K562 (cell line): Measurements from ENCODE around the gene WWC2. TPM values are rescaled to one million over a fixed set of nuclear protein-coding genes. Genes with fewer than 3 reads are reported as not detected.

Experiments used
- ATAC-seq: fragments of 200-7000 bp; cut with Tn5 transposase; 3 replicates; pipeline ENCODE4 v1.9.1; 2020; ENCODE audit warnings: moderate library complexity
- BruUV-seq: library from RNA; stranded (reverse); fragments of 400-500 nt; replicated peaks from 2 replicates; lab custom pipeline; 2021; lab: Mats Ljungman, UMichigan
- CTCF ChIA-PET: fragments of 300-600 bp; formaldehyde crosslinking; extraction: SDS; loops from one replicate; lab custom pipeline; 2021; ENCODE audit warnings: low intra/inter-chr PET ratio; lab: Yijun Ruan, JAX
- POLR2A ChIA-PET: fragments of 300-600, 350-650 bp; sonication (Branson Sonifier 250); formaldehyde crosslinking; extraction: SDS; loops from one replicate; lab custom pipeline; 2021; ENCODE audit warnings: antibody characterized with exemption, inconsistent platforms; lab: Yijun Ruan, JAX
- DNase-seq, 4 experiments: peaks; one replicate each; pipeline versions ENCODE4 v3.0.0 to v3.0.0-alpha.2; 2011 to 2018; ENCODE audit warnings: low spot score in 3 of 4, mixed read lengths in 3 of 4; ENCODE audit errors: extremely low read depth in 1 of 4
- FAIRE-seq: peaks from 2 replicates; lab custom pipeline; 2011; peaks lifted over from hg19 to GRCh38; lab: Jason Lieb, UNC
- H2AFZ ChIP-seq: 2 replicates; pipeline ENCODE4 v1.6.0; 2011; ENCODE audit warnings: low read depth, low read length, control low read depth, inconsistent platforms
- H3K27ac ChIP-seq: fragments of 200-600 bp; 3 replicates; pipeline ENCODE4 v1.8.0; 2011; ENCODE audit warnings: low read depth, mild to moderate bottlenecking, control low read depth, inconsistent platforms, low read length, moderate library complexity, mixed read lengths; ENCODE audit errors: extremely low read depth
- H3K27me3 ChIP-seq, 2 experiments: fragments of 300-600 bp in 1 of 2; 2 replicates in 1 of 2; 3 replicates in 1 of 2; pipeline versions ENCODE4 v1.6.0 to v1.8.0; 2011; ENCODE audit warnings: inconsistent platforms in 2 of 2, low read length in 2 of 2, mild to moderate bottlenecking in 1 of 2, mixed read lengths in 1 of 2, moderate library complexity in 1 of 2; ENCODE audit not compliant: control insufficient read depth in 2 of 2, insufficient read depth in 2 of 2
- H3K36me3 ChIP-seq: fragments of 300-600 bp; 3 replicates; pipeline ENCODE4 v1.8.0; 2011; ENCODE audit warnings: mild to moderate bottlenecking, low read length, inconsistent platforms; ENCODE audit not compliant: control insufficient read depth, insufficient read depth
- H3K4me1 ChIP-seq, 2 experiments: fragments of 200-600 bp in 1 of 2; replicated peaks in 1 of 2; 2 replicates in 1 of 2; 3 replicates in 1 of 2; pipeline versions ENCODE4 v1.5.1 to v1.8.0; 2011; ENCODE audit warnings: inconsistent platforms in 2 of 2, low read length in 2 of 2, mild to moderate bottlenecking in 1 of 2, mixed read lengths in 1 of 2, moderate library complexity in 1 of 2; ENCODE audit not compliant: control insufficient read depth in 2 of 2, insufficient read depth in 2 of 2
- H3K4me2 ChIP-seq: 2 replicates; pipeline ENCODE4 v1.6.1; 2011; ENCODE audit warnings: low read length, control low read depth, inconsistent platforms, mixed read lengths; ENCODE audit not compliant: insufficient read depth
- H3K4me3 ChIP-seq: fragments of 200-600 bp; sonication (generic), shearing (Covaris generic); 2 replicates; pipeline ENCODE4 v1.5.1; 2016; ENCODE audit warnings: control low read depth, inconsistent platforms
- H3K79me2 ChIP-seq: fragments of 200-600 bp; 3 replicates; pipeline ENCODE4 v1.8.0; 2011; ENCODE audit warnings: low read length, inconsistent platforms; ENCODE audit not compliant: control insufficient read depth, insufficient read depth
- H3K9ac ChIP-seq, 2 experiments: 2 replicates each; pipeline versions ENCODE4 v1.6.0 to v1.6.1; 2011; ENCODE audit warnings: low read depth in 2 of 2, low read length in 2 of 2, control low read depth in 1 of 2, inconsistent platforms in 1 of 2, mild to moderate bottlenecking in 1 of 2, mixed read lengths in 1 of 2; ENCODE audit not compliant: insufficient read depth in 1 of 2
- H3K9me1 ChIP-seq: one replicate; pipeline ENCODE4 v1.6.0; 2011; ENCODE audit warnings: inconsistent platforms, mild to moderate bottlenecking, low read length, moderate library complexity; ENCODE audit not compliant: control insufficient read depth, insufficient read depth
- H3K9me3 ChIP-seq: replicated peaks from 2 replicates; pipeline ENCODE4 v1.5.1; 2011; ENCODE audit warnings: low read depth, low read length, inconsistent platforms; ENCODE audit not compliant: control insufficient read depth, insufficient read depth
- H4K20me1 ChIP-seq: replicated peaks from 2 replicates; pipeline ENCODE4 v1.6.1; 2011; ENCODE audit warnings: low read length, inconsistent platforms, mixed read lengths; ENCODE audit not compliant: control insufficient read depth, insufficient read depth
- BCOR ChIP-seq: fragments of 450-650 bp; IDR thresholded peaks from 2 replicates; pipeline ENCODE4 v1.6.1; 2016
- CHD4 ChIP-seq: fragments of 200-600 bp; sonication (generic); IDR thresholded peaks from 3 replicates; pipeline ENCODE4 v1.6.1; 2012; ENCODE audit warnings: low read depth, mild to moderate bottlenecking, mixed read lengths, low read length, inconsistent platforms; ENCODE audit not compliant: insufficient read depth, insufficient replicate concordance, poor library complexity, severe bottlenecking
- DDX20 ChIP-seq: fragments of 450-650 bp; IDR thresholded peaks from 2 replicates; pipeline ENCODE4 v1.6.1; 2016; ENCODE audit warnings: missing genetic modification characterization, low read depth, mild to moderate bottlenecking, missing compliant biosample characterization, moderate library complexity
- DNMT1 ChIP-seq: fragments of 450-650 bp; IDR thresholded peaks from 2 replicates; pipeline ENCODE4 v1.6.1; 2016; ENCODE audit warnings: antibody characterized with exemption, mild to moderate bottlenecking
- EGR1 ChIP-seq: fragments of 450-650 bp; conservative IDR thresholded peaks from 2 replicates; pipeline ENCODE4 v1.6.1; 2017; ENCODE audit warnings: mild to moderate bottlenecking
- HDAC1 ChIP-seq, 2 experiments: fragments of 450-650 bp; IDR thresholded peaks; 2 replicates each; pipeline ENCODE4 v1.6.1; 2016 to 2017; ENCODE audit warnings: inconsistent platforms in 1 of 2, mild to moderate bottlenecking in 1 of 2, moderate library complexity in 1 of 2
- HNRNPL ChIP-seq: fragments of 200-400 bp; formaldehyde crosslinking; IDR thresholded peaks from 2 replicates; pipeline ENCODE4 v1.6.1; 2017; ENCODE audit warnings: low read depth, mild to moderate bottlenecking, low read length
- IRF2 ChIP-seq: sonication (generic); formaldehyde crosslinking; IDR thresholded peaks from 2 replicates; pipeline ENCODE4 v1.8.1; 2022; ENCODE audit warnings: mild to moderate bottlenecking, missing genetic modification reagents
- KDM1A ChIP-seq, 2 experiments: fragments of 450-650 bp; IDR thresholded peaks; 2 replicates each; pipeline ENCODE4 v1.6.1; 2016; ENCODE audit warnings: mild to moderate bottlenecking in 2 of 2
- PCBP1 ChIP-seq: fragments of 200-400 bp; formaldehyde crosslinking; IDR thresholded peaks from 2 replicates; pipeline ENCODE4 v1.6.1; 2018; ENCODE audit warnings: mild to moderate bottlenecking, low read depth, low read length; ENCODE audit not compliant: poor library complexity, severe bottlenecking
- POLR3G ChIP-seq: IDR thresholded peaks from 2 replicates; pipeline ENCODE4 v1.6.1; 2011; ENCODE audit not compliant: insufficient read length, insufficient replicate concordance; ENCODE audit errors: extremely low read depth
- RBBP5 ChIP-seq: fragments of 200-600 bp; sonication (generic); IDR thresholded peaks from 2 replicates; pipeline ENCODE4 v1.6.1; 2012; ENCODE audit warnings: borderline replicate concordance, mild to moderate bottlenecking, low read length, control low read depth, inconsistent platforms; ENCODE audit not compliant: insufficient read depth, poor library complexity, severe bottlenecking
- TAF1 ChIP-seq: IDR thresholded peaks from 2 replicates; pipeline ENCODE4 v1.6.1; 2011; ENCODE audit warnings: mild to moderate bottlenecking, low read length, moderate library complexity; ENCODE audit not compliant: insufficient read depth, control insufficient read depth, severe bottlenecking; ENCODE audit errors: extremely low read depth
- ZKSCAN8 ChIP-seq: fragments of 200-800 bp; sonication (Bioruptor generic); IDR thresholded peaks from 2 replicates; pipeline ENCODE4 v1.6.1; 2016; ENCODE audit warnings: missing genetic modification characterization, missing compliant biosample characterization
- ZNF124 ChIP-seq: sonication (generic); formaldehyde crosslinking; IDR thresholded peaks from 2 replicates; pipeline ENCODE4 v1.8.1; 2022; ENCODE audit warnings: missing genetic modification reagents
- ZNF253 ChIP-seq: fragments of 250-450 bp; sonication (Bioruptor Pico); conservative IDR thresholded peaks from 2 replicates; pipeline ENCODE4 v1.6.1; 2021; ENCODE audit warnings: mild to moderate bottlenecking
- WGBS: fragments of 100-300 bp; shearing (Covaris generic); methylation state at CpG from one replicate; pipeline ENCODE4 v1.1.6; 2016; ENCODE audit warnings: low coverage, mixed read lengths; ENCODE audit not compliant: insufficient coverage; ENCODE audit errors: missing lambda C conversion rate; 5-methylcytosine and 5-hydroxymethylcytosine counted together
- in situ Hi-C: fragments of 300-500 bp; cut with MboI; formaldehyde crosslinking; loops from 4 replicates; pipeline ENCODE4 v1.15.0; 2018; ENCODE audit warnings: inconsistent platforms, mixed read lengths
- intact Hi-C: fragments of 100-400 bp; cut with micrococcal nuclease; formaldehyde crosslinking; loops from 2 replicates; pipeline ENCODE4 v1.14.2; 2022
- polyA plus RNA-seq, 8 experiments: library from polyadenylated mRNA; depleted of rRNA in 4 of 8; stranded (reverse) in 5 of 8; unstranded in 3 of 8; fragments of >200 nt; fragmentation: Nextera tagmentation in 2 of 8; fragmentation: Illumina TruSeq in 1 of 8; extraction: Ambion mirVana in 2 of 8; extraction: Trizol in 1 of 8; gene quantifications; 2 replicates each; pipeline versions ENCODE4 v1.2.1 to v1.2.3, GENCODE V29; 2011 to 2014; ENCODE audit warnings: inconsistent platforms in 1 of 8, missing spikeins in 1 of 8
- total RNA-seq, 7 experiments: library from RNA; depleted of rRNA in 6 of 7; stranded (reverse); fragments of >200 nt in 6 of 7; fragmentation: Illumina TruSeq in 2 of 7; extraction: Trizol in 2 of 7; gene quantifications; 2 replicates each; pipeline versions ENCODE4 v1.2.1 to v1.2.3, GENCODE V29; 2011 to 2021; ENCODE audit warnings: low replicate concordance in 1 of 7
- TF ChIP-seq, protein P1 (sequence below): fragments of 450-650 bp; IDR thresholded peaks from 2 replicates; pipeline ENCODE4 v1.6.1; 2016; ENCODE audit warnings: low read depth

The WWC2 gene
- total and polyA plus RNA-seq, 9 of the 15 experiments (the other 6 are each of a cell fraction or from before 2014, with no cell fraction given), result 3.7 to 39.4 (median 19.6) TPM

DNA sequence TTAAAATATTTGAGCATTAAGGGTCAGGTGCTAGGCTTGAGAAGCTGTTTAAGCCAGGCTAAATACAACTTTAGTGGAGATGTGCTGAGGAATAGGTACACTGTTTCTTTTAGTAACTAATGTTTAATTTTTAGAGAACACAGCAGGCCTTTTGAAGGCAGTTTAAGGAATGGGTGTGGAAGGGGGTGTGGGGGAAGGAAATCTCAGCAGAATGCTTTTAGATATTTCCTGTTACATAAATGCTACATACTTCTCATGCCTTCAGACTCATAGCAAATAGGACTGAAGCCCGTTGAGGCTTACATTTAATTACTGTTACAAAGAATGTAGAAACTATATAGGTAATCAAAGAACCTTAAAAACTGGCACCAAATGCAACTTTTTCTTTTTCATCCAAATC, 66.3 kb downstream of the WWC2 start:
- DNase-seq, result no peak
- CTCF ChIA-PET, result no interaction called here
- Histone ChIP-seq H3K36me3 (no peaks in the 10 kb centered on the region), H3K27ac (no peak overlapping the region), H3K27me3 (no peaks in the 10 kb centered on the region), H3K4me3 (no peak overlapping the region), H2AFZ (no peak overlapping the region), H3K79me2 (no peaks in the 10 kb centered on the region), H3K4me2 (no peak overlapping the region), H3K4me1 (no peaks in the 10 kb centered on the region), H3K9ac (no peak overlapping the region), H3K9me1 (no peaks in the 10 kb centered on the region), H4K20me1 (peaks cover 3% of the 10 kb centered on the region; the same call in 1 of the 2 replicates), H3K9me3 (no peaks in the 10 kb centered on the region)
- ATAC-seq, result no peak
- TF ChIP-seq EGR1 (no peak), ZNF124 (no peak), IRF2 (CRISPR knock-in tag) (no peak), TAF1 (no peak), POLR3G (no peak), ZKSCAN8 (CRISPR knock-in tag) (no peak), CHD4 (no peak), ZNF253 (no peak), KDM1A (IDR thresholded peaks at IDR 0.05) (no peak), PCBP1 (no peak), DDX20 (tag) (no peak), DNMT1 (no peak), HNRNPL (no peak), BCOR (no peak), HDAC1 (IDR thresholded peaks at IDR 0.05) (no peak), RBBP5 (no peak)
- TF ChIP-seq, protein P1, sequence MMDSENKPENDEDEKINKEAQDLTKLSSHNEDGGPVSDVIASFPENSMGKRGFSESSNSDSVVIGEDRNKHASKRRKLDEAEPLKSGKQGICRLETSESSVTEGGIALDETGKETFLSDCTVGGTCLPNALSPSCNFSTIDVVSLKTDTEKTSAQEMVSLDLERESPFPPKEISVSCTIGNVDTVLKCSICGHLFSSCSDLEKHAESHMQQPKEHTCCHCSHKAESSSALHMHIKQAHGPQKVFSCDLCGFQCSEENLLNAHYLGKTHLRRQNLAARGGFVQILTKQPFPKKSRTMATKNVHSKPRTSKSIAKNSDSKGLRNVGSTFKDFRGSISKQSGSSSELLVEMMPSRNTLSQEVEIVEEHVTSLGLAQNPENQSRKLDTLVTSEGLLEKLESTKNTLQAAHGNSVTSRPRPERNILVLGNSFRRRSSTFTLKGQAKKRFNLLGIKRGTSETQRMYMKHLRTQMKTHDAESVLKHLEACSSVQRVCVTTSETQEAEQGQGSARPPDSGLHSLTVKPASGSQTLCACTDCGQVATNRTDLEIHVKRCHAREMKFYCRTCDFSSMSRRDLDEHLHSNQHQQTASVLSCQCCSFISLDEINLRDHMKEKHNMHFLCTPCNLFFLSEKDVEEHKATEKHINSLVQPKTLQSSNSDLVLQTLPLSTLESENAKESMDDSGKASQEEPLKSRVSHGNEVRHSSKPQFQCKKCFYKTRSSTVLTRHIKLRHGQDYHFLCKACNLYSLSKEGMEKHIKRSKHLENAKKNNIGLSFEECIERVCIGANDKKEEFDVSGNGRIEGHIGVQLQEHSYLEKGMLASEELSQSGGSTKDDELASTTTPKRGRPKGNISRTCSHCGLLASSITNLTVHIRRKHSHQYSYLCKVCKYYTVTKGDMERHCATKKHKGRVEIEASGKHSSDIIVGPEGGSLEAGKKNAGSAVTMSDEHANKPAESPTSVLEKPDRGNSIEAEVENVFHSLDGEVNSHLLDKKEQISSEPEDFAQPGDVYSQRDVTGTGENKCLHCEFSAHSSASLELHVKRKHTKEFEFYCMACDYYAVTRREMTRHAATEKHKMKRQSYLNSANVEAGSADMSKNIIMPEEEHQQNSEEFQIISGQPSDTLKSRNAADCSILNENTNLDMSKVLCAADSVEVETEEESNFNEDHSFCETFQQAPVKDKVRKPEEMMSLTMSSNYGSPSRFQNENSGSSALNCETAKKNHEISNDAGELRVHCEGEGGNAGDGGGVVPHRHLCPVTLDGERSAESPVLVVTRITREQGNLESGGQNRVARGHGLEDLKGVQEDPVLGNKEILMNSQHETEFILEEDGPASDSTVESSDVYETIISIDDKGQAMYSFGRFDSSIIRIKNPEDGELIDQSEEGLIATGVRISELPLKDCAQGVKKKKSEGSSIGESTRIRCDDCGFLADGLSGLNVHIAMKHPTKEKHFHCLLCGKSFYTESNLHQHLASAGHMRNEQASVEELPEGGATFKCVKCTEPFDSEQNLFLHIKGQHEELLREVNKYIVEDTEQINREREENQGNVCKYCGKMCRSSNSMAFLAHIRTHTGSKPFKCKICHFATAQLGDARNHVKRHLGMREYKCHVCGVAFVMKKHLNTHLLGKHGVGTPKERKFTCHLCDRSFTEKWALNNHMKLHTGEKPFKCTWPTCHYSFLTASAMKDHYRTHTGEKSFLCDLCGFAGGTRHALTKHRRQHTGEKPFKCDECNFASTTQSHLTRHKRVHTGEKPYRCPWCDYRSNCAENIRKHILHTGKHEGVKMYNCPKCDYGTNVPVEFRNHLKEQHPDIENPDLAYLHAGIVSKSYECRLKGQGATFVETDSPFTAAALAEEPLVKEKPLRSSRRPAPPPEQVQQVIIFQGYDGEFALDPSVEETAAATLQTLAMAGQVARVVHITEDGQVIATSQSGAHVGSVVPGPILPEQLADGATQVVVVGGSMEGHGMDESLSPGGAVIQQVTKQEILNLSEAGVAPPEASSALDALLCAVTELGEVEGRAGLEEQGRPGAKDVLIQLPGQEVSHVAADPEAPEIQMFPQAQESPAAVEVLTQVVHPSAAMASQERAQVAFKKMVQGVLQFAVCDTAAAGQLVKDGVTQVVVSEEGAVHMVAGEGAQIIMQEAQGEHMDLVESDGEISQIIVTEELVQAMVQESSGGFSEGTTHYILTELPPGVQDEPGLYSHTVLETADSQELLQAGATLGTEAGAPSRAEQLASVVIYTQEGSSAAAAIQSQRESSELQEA, result no peak
- no peak for FAIRE-seq
- 16% methylated on average over 1 of the region's 1 CpG for WGBS
- POLR2A ChIA-PET, result no interaction called here
- intact Hi-C loops (no loop called here), in situ Hi-C loops (no loop called here)
- BruUV-seq, result no TSS peak
